Measurements from ENCODE around the gene PRKCE.

The PRKCE gene

GRCh38 chr2:45759310-45759851 lies 107.9 kb downstream of the PRKCE start:
- peak; percentile 87 for DNase-seq (ENCODE audit: low read depth)

GRCh38 chr2:45761635-45762034 lies 110.2 kb downstream of the PRKCE start:
- H3K4me3 ChIP-seq (ENCODE audit: control insufficient read depth, low read depth, low read length), result no peak overlapping the region
- no peak for DNase-seq (ENCODE audit: low read depth)
- no peak for TF ChIP-seq CTCF (conservative IDR thresholded peaks at IDR 0.05; ENCODE audit: control insufficient read depth, insufficient read depth, low read depth, low read length)

More at GRCh38 chr2:45759310-45759851, 107.9 kb downstream of the PRKCE start:
- peak overlapping the region; percentile 22 for H3K4me3 ChIP-seq (ENCODE audit: control insufficient read depth, low read depth, low read length)
- no peak for TF ChIP-seq CTCF (conservative IDR thresholded peaks at IDR 0.05; ENCODE audit: control insufficient read depth, insufficient read depth, low read depth, low read length)

- peak; percentile 78 for DNase-seq (ENCODE audit: low read depth)
These were observed 111.8 kb downstream of the PRKCE start for GRCh38 chr2:45763255-45763654.

GRCh38 chr2:45763797-45764196 lies 112.3 kb downstream of the PRKCE start:
- no peak for TF ChIP-seq CTCF (conservative IDR thresholded peaks at IDR 0.05; ENCODE audit: control insufficient read depth, insufficient read depth, low read depth, low read length)
- no peak for DNase-seq (ENCODE audit: low read depth)
- H3K4me3 ChIP-seq (ENCODE audit: control insufficient read depth, low read depth, low read length), result no peak overlapping the region

More at GRCh38 chr2:45763255-45763654, 111.8 kb downstream of the PRKCE start:
- no peak overlapping the region for H3K4me3 ChIP-seq (ENCODE audit: control insufficient read depth, low read depth, low read length)
- TF ChIP-seq CTCF (conservative IDR thresholded peaks at IDR 0.05; ENCODE audit: control insufficient read depth, insufficient read depth, low read depth, low read length), result no peak

GRCh38 chr2:45765007-45765727 lies 113.7 kb downstream of the PRKCE start:
- no peak for TF ChIP-seq CTCF (conservative IDR thresholded peaks at IDR 0.05; ENCODE audit: control insufficient read depth, insufficient read depth, low read depth, low read length)
- peak; percentile 51 for DNase-seq (ENCODE audit: low read depth)
- no peak overlapping the region for H3K4me3 ChIP-seq (ENCODE audit: control insufficient read depth, low read depth, low read length)

- DNase-seq (ENCODE audit: low read depth), result no peak
- TF ChIP-seq CTCF (conservative IDR thresholded peaks at IDR 0.05; ENCODE audit: control insufficient read depth, insufficient read depth, low read depth, low read length), result no peak
- no peak overlapping the region for H3K4me3 ChIP-seq (ENCODE audit: control insufficient read depth, low read depth, low read length)
These were observed 114.3 kb downstream of the PRKCE start for GRCh38 chr2:45765728-45766254.
